Testis (tissue), 2 donors: ENCODE data around the gene SCGB3A2.

Source experiments
- CTCF ChIP-seq, 3 experiments: fragments of 450-650 bp in 2 of 3; fragments of 200-600 bp in 1 of 3; sonication (generic) in 1 of 3; IDR thresholded peaks; one replicate each; pipeline ENCODE4 v1.5.1; 2016 to 2019; ENCODE audit warnings: antibody characterized with exemption in 3 of 3, mild to moderate bottlenecking in 2 of 3, moderate library complexity in 1 of 3
- POLR2A ChIP-seq: fragments of 450-650 bp; IDR thresholded peaks from one replicate; pipeline ENCODE4 v1.6.1; 2017; ENCODE audit warnings: antibody characterized with exemption, mild to moderate bottlenecking, moderate library complexity

GRCh38 chr5:147845618-147846017, 32.9 kb upstream of the SCGB3A2 start:
- TF ChIP-seq CTCF (IDR thresholded peaks at IDR 0.05) = no peak
- no peak for TF ChIP-seq POLR2A
